ENCODE data around the gene RALGPS2.

RALGPS2 gene

GRCh38 chr1:178931858-178932551 is 207.0 kb downstream of the RALGPS2 start:
- no peak overlapping the region for H2BK5ac ChIP-seq (ENCODE audit: low read length)
- WGBS, 2 donors (ENCODE audit: extremely low coverage in 2 of 2, insufficient read length in 2 of 2, insufficient replicate concordance in 1 of 2) = no CpG with 5 or more reads among the region's 9 CpGs
- H3K9ac ChIP-seq (ENCODE audit: low read depth, low read length, poor library complexity) = no peak overlapping the region
- H3K4me3 ChIP-seq (ENCODE audit: low read length in 2 of 2) = no peak overlapping the region
- peaks cover 6 to 18% of the 10 kb centered on the region in 2 donors for H3K4me1 ChIP-seq (ENCODE audit: control insufficient read depth in 2 of 2, insufficient read depth in 1 of 2, low read depth in 1 of 2, low read length in 2 of 2)
- H2AFZ ChIP-seq (ENCODE audit: low read length) = no peak overlapping the region
- no peak overlapping the region for H2BK12ac ChIP-seq (ENCODE audit: low read length)
- no peak for DNase-seq (ENCODE audit: low spot score)
- H3K23ac ChIP-seq (ENCODE audit: low read depth, low read length, poor library complexity) = no peak overlapping the region
- H3K27ac ChIP-seq (replicated peaks; ENCODE audit: low read length) = no peak overlapping the region
- H4K8ac ChIP-seq (ENCODE audit: low read depth, low read length) = no peak overlapping the region
- H3K36me3 ChIP-seq (replicated peaks in 1 of 2; ENCODE audit: control insufficient read depth in 2 of 2, insufficient read depth in 2 of 2, low read length in 2 of 2) = no peaks in the 10 kb centered on the region
- no peak overlapping the region for H2BK15ac ChIP-seq (ENCODE audit: low read length)
- no peak overlapping the region for H4K91ac ChIP-seq (ENCODE audit: low read depth, low read length, poor library complexity)
- no peaks in the 10 kb centered on the region for H3K9me3 ChIP-seq (replicated peaks in 1 of 2; ENCODE audit: control insufficient read depth in 2 of 2, insufficient read depth in 1 of 2, low read depth in 1 of 2, low read length in 2 of 2)
- no peak overlapping the region for H2AK5ac ChIP-seq (ENCODE audit: low read depth, low read length)
- no peak overlapping the region for H3K4ac ChIP-seq (ENCODE audit: low read length)
- H3K79me1 ChIP-seq (ENCODE audit: low read depth, low read length) = no peaks in the 10 kb centered on the region
- H3K18ac ChIP-seq (ENCODE audit: low read length) = no peak overlapping the region
- no peak overlapping the region for H3K4me2 ChIP-seq (ENCODE audit: insufficient read depth, low read length, poor library complexity, severe bottlenecking)
- peak overlapping the region; percentile 41 for H2BK120ac ChIP-seq (ENCODE audit: low read depth, low read length)
- H3K14ac ChIP-seq (ENCODE audit: low read length) = no peak overlapping the region
- H3K27me3 ChIP-seq (ENCODE audit: control insufficient read depth in 3 of 3, insufficient read depth in 3 of 3, low read depth in 1 of 3, low read length in 3 of 3) = no peaks in the 10 kb centered on the region

- Histone ChIP-seq H3K9ac (ENCODE audit: low read depth, low read length, poor library complexity) (no peak overlapping the region), H4K91ac (ENCODE audit: low read depth, low read length, poor library complexity) (no peak overlapping the region), H3K4me3 (ENCODE audit: low read length in 2 of 2) (no peak overlapping the region), H2AFZ (ENCODE audit: low read length) (no peak overlapping the region), H2AK5ac (ENCODE audit: low read depth, low read length) (no peak overlapping the region), H2BK15ac (ENCODE audit: low read length) (no peak overlapping the region), H2BK12ac (ENCODE audit: low read length) (no peak overlapping the region), H3K27me3 (ENCODE audit: control insufficient read depth in 3 of 3, insufficient read depth in 3 of 3, low read depth in 1 of 3, low read length in 3 of 3) (peaks cover 0 to 2% (median 0%) of the 10 kb centered on the region in 3 experiments), H2BK5ac (ENCODE audit: low read length) (no peak overlapping the region), H3K36me3 (replicated peaks in 1 of 2; ENCODE audit: control insufficient read depth in 2 of 2, insufficient read depth in 2 of 2, low read length in 2 of 2) (no peaks in the 10 kb centered on the region), H3K23ac (ENCODE audit: low read depth, low read length, poor library complexity) (no peak overlapping the region), H3K4me1 (ENCODE audit: control insufficient read depth in 2 of 2, insufficient read depth in 1 of 2, low read depth in 1 of 2, low read length in 2 of 2) (peaks cover 6 to 18% of the 10 kb centered on the region in 2 donors), H2BK120ac (ENCODE audit: low read depth, low read length) (no peak overlapping the region), H3K9me3 (replicated peaks in 1 of 2; ENCODE audit: control insufficient read depth in 2 of 2, insufficient read depth in 1 of 2, low read depth in 1 of 2, low read length in 2 of 2) (no peaks in the 10 kb centered on the region), H3K14ac (ENCODE audit: low read length) (no peak overlapping the region), H3K79me1 (ENCODE audit: low read depth, low read length) (no peaks in the 10 kb centered on the region), H4K8ac (ENCODE audit: low read depth, low read length) (no peak overlapping the region), H3K4me2 (ENCODE audit: insufficient read depth, low read length, poor library complexity, severe bottlenecking) (no peak overlapping the region), H3K27ac (replicated peaks; ENCODE audit: low read length) (no peak overlapping the region), H3K4ac (ENCODE audit: low read length) (no peak overlapping the region), H3K18ac (ENCODE audit: low read length) (no peak overlapping the region)
- DNase-seq (ENCODE audit: low spot score) = no peak
- WGBS, 2 donors (ENCODE audit: extremely low coverage in 2 of 2, insufficient read length in 2 of 2, insufficient replicate concordance in 1 of 2) = no CpG with 5 or more reads among the region's 4 CpGs
Observed at GRCh38 chr1:178932552-178932906, 207.5 kb downstream of the RALGPS2 start.

GRCh38 chr1:178933105-178933561 is 208.1 kb downstream of the RALGPS2 start:
- H2BK5ac ChIP-seq (ENCODE audit: low read length) = no peak overlapping the region
- H3K14ac ChIP-seq (ENCODE audit: low read length) = no peak overlapping the region
- H2BK15ac ChIP-seq (ENCODE audit: low read length) = no peak overlapping the region
- no peak overlapping the region for H3K23ac ChIP-seq (ENCODE audit: low read depth, low read length, poor library complexity)
- no peak overlapping the region for H3K4me3 ChIP-seq (ENCODE audit: low read length in 2 of 2)
- no peak overlapping the region for H2AK5ac ChIP-seq (ENCODE audit: low read depth, low read length)
- H4K91ac ChIP-seq (ENCODE audit: low read depth, low read length, poor library complexity) = no peak overlapping the region
- no peaks in the 10 kb centered on the region for H3K36me3 ChIP-seq (replicated peaks in 1 of 2; ENCODE audit: control insufficient read depth in 2 of 2, insufficient read depth in 2 of 2, low read length in 2 of 2)
- peaks cover 5 to 23% of the 10 kb centered on the region in 2 donors for H3K4me1 ChIP-seq (ENCODE audit: control insufficient read depth in 2 of 2, insufficient read depth in 1 of 2, low read depth in 1 of 2, low read length in 2 of 2)
- no peak overlapping the region for H4K8ac ChIP-seq (ENCODE audit: low read depth, low read length)
- no peak overlapping the region for H3K4me2 ChIP-seq (ENCODE audit: insufficient read depth, low read length, poor library complexity, severe bottlenecking)
- no peak overlapping the region for H3K4ac ChIP-seq (ENCODE audit: low read length)
- no peak overlapping the region for H2BK12ac ChIP-seq (ENCODE audit: low read length)
- no peak overlapping the region for H3K9ac ChIP-seq (ENCODE audit: low read depth, low read length, poor library complexity)
- H3K9me3 ChIP-seq (replicated peaks in 1 of 2; ENCODE audit: control insufficient read depth in 2 of 2, insufficient read depth in 1 of 2, low read depth in 1 of 2, low read length in 2 of 2) = no peaks in the 10 kb centered on the region
- H3K27me3 ChIP-seq (ENCODE audit: control insufficient read depth in 3 of 3, insufficient read depth in 3 of 3, low read depth in 1 of 3, low read length in 3 of 3) = peaks cover 0 to 7% (median 0%) of the 10 kb centered on the region in 3 experiments
- H2BK120ac ChIP-seq (ENCODE audit: low read depth, low read length) = no peak overlapping the region
- WGBS, 2 donors (ENCODE audit: extremely low coverage in 2 of 2, insufficient read length in 2 of 2, insufficient replicate concordance in 1 of 2) = no CpG with 5 or more reads among the region's 5 CpGs
- no peak for DNase-seq (ENCODE audit: low spot score)
- no peak overlapping the region for H2AFZ ChIP-seq (ENCODE audit: low read length)
- no peak overlapping the region for H3K27ac ChIP-seq (replicated peaks; ENCODE audit: low read length)
- H3K18ac ChIP-seq (ENCODE audit: low read length) = no peak overlapping the region
- no peaks in the 10 kb centered on the region for H3K79me1 ChIP-seq (ENCODE audit: low read depth, low read length)

- H3K23ac ChIP-seq (ENCODE audit: low read depth, low read length, poor library complexity) = no peak overlapping the region
- H3K27me3 ChIP-seq (ENCODE audit: control insufficient read depth in 3 of 3, insufficient read depth in 3 of 3, low read depth in 1 of 3, low read length in 3 of 3) = peaks cover 0 to 14% (median 0%) of the 10 kb centered on the region in 3 experiments
- no peak for DNase-seq (ENCODE audit: low spot score)
- H2BK120ac ChIP-seq (ENCODE audit: low read depth, low read length) = no peak overlapping the region
- H4K91ac ChIP-seq (ENCODE audit: low read depth, low read length, poor library complexity) = no peak overlapping the region
- H3K4me2 ChIP-seq (ENCODE audit: insufficient read depth, low read length, poor library complexity, severe bottlenecking) = no peak overlapping the region
- H3K18ac ChIP-seq (ENCODE audit: low read length) = no peak overlapping the region
- WGBS, 2 donors (ENCODE audit: extremely low coverage in 2 of 2, insufficient read length in 2 of 2, insufficient replicate concordance in 1 of 2) = no CpG with 5 or more reads among the region's 6 CpGs
- H3K9me3 ChIP-seq (replicated peaks in 1 of 2; ENCODE audit: control insufficient read depth in 2 of 2, insufficient read depth in 1 of 2, low read depth in 1 of 2, low read length in 2 of 2) = no peaks in the 10 kb centered on the region
- no peak overlapping the region for H4K8ac ChIP-seq (ENCODE audit: low read depth, low read length)
- peaks cover 7 to 20% of the 10 kb centered on the region in 2 donors for H3K4me1 ChIP-seq (ENCODE audit: control insufficient read depth in 2 of 2, insufficient read depth in 1 of 2, low read depth in 1 of 2, low read length in 2 of 2)
- H3K36me3 ChIP-seq (replicated peaks in 1 of 2; ENCODE audit: control insufficient read depth in 2 of 2, insufficient read depth in 2 of 2, low read length in 2 of 2) = no peaks in the 10 kb centered on the region
- H3K14ac ChIP-seq (ENCODE audit: low read length) = no peak overlapping the region
- no peak overlapping the region for H2BK12ac ChIP-seq (ENCODE audit: low read length)
- H2BK5ac ChIP-seq (ENCODE audit: low read length) = no peak overlapping the region
- H3K79me1 ChIP-seq (ENCODE audit: low read depth, low read length) = no peaks in the 10 kb centered on the region
- no peak overlapping the region for H3K9ac ChIP-seq (ENCODE audit: low read depth, low read length, poor library complexity)
- no peak overlapping the region for H3K4me3 ChIP-seq (ENCODE audit: low read length in 2 of 2)
- no peak overlapping the region for H2AFZ ChIP-seq (ENCODE audit: low read length)
- H2BK15ac ChIP-seq (ENCODE audit: low read length) = no peak overlapping the region
- no peak overlapping the region for H3K4ac ChIP-seq (ENCODE audit: low read length)
- H2AK5ac ChIP-seq (ENCODE audit: low read depth, low read length) = no peak overlapping the region
- no peak overlapping the region for H3K27ac ChIP-seq (replicated peaks; ENCODE audit: low read length)
Observed at GRCh38 chr1:178933709-178934490, 208.9 kb downstream of the RALGPS2 start.
